ENCODE results near the gene TUT1. TPM values are rescaled to one million over a fixed set of nuclear protein-coding genes. Genes with fewer than 3 reads are reported as not detected.
A peak's percentile ranks its signal among the peaks of the same experiment; 100 is the strongest.

TUT1 gene
- total and polyA plus RNA-seq, 2 experiments from 2014 or later, result 6.1 to 12.1 TPM

GRCh38 chr11:62603072-62603408 is 11.7 kb upstream of the TUT1 start:
- no peaks in the 10 kb centered on the region for H3K9me2 ChIP-seq (ENCODE audit: insufficient read depth)
- no peak overlapping the region for H3K9ac ChIP-seq
- peaks cover 29% of the 10 kb centered on the region for H3F3A ChIP-seq (ENCODE audit: insufficient read depth)
- WGBS, 2 experiments (ENCODE audit: low coverage in 1 of 2, low lambda C conversion rate in 2 of 2, missing lambda C conversion rate in 2 of 2), result 40 to 50% methylated on average over 13 of the region's 13 CpGs
- peaks cover 16% of the 10 kb centered on the region; the same call in 1 of the 2 replicates for H3K36me3 ChIP-seq (ENCODE audit: low read depth)
- H2AFZ ChIP-seq, result no peak overlapping the region
- no peak for TF ChIP-seq EZH2phosphoT487 (IDR thresholded peaks at IDR 0.05; ENCODE audit: insufficient read depth, low read depth)
- no peak for TF ChIP-seq EZH2 (IDR thresholded peaks at IDR 0.05; ENCODE audit: insufficient read depth, poor library complexity, severe bottlenecking)
- in situ Hi-C loops (cut with MboI), result no loop called here
- no peak overlapping the region for H3K4me2 ChIP-seq (ENCODE audit: unreplicated experiment)
- H3K4me1 ChIP-seq (ENCODE audit: insufficient read depth), result peaks cover 20% of the 10 kb centered on the region
- no peak overlapping the region for H3K4me3 ChIP-seq
- peaks cover 37% of the 10 kb centered on the region for H3K79me2 ChIP-seq (ENCODE audit: insufficient read depth)
- H4K20me1 ChIP-seq (ENCODE audit: insufficient read depth), result no peaks in the 10 kb centered on the region
- H3K27me3 ChIP-seq (replicated peaks; ENCODE audit: insufficient read depth), result no peaks in the 10 kb centered on the region
- no peaks in the 10 kb centered on the region for H3K9me3 ChIP-seq (ENCODE audit: low read depth)
- no peak for DNase-seq
- H3K27ac ChIP-seq, result no peak overlapping the region

GRCh38 chr11:62602141-62603071 is 11.1 kb upstream of the TUT1 start:
- Histone ChIP-seq H3K27ac (peak overlapping the region; percentile 52), H3K9me3 (ENCODE audit: low read depth) (no peaks in the 10 kb centered on the region), H3K9me2 (ENCODE audit: insufficient read depth) (no peaks in the 10 kb centered on the region), H3K4me3 (peak overlapping the region; percentile 88), H3K79me2 (ENCODE audit: insufficient read depth) (peaks cover 39% of the 10 kb centered on the region), H3K36me3 (ENCODE audit: low read depth) (peaks cover 17% of the 10 kb centered on the region; the same call in 1 of the 2 replicates), H3K4me1 (ENCODE audit: insufficient read depth) (peaks cover 20% of the 10 kb centered on the region), H3K9ac (peak overlapping the region; percentile 95), H3K27me3 (replicated peaks; ENCODE audit: insufficient read depth) (no peaks in the 10 kb centered on the region), H3F3A (ENCODE audit: insufficient read depth) (peaks cover 31% of the 10 kb centered on the region), H4K20me1 (ENCODE audit: insufficient read depth) (no peaks in the 10 kb centered on the region), H3K4me2 (ENCODE audit: unreplicated experiment) (peak overlapping the region; percentile 83), H2AFZ (peak overlapping the region; percentile 64)
- in situ Hi-C loops (cut with MboI), result no loop called here
- no peak for TF ChIP-seq EZH2phosphoT487 (IDR thresholded peaks at IDR 0.05; ENCODE audit: insufficient read depth, low read depth)
- TF ChIP-seq EZH2 (IDR thresholded peaks at IDR 0.05; ENCODE audit: insufficient read depth, poor library complexity, severe bottlenecking), result no peak
- WGBS, 2 experiments (ENCODE audit: low coverage in 1 of 2, low lambda C conversion rate in 2 of 2, missing lambda C conversion rate in 2 of 2), result 7 to 9% methylated on average over 50 to 75 of the region's 96 CpGs
- DNase-seq, result peak; percentile 57

GRCh38 chr11:62601372-62602140 is 10.2 kb upstream of the TUT1 start, which contains the start of gene MTA2:
Gene MTA2, minus strand, starts transcription at chr11:62601865. Its CDS starts 415 bp downstream, at chr11:62601450.
- peak; percentile 99 for DNase-seq
- Histone ChIP-seq H3K36me3 (ENCODE audit: low read depth) (peaks cover 20% of the 10 kb centered on the region; the same call in 1 of the 2 replicates), H3K27me3 (replicated peaks; ENCODE audit: insufficient read depth) (no peaks in the 10 kb centered on the region), H4K20me1 (ENCODE audit: insufficient read depth) (no peaks in the 10 kb centered on the region), H2AFZ (peak within 1 kb of the TSS; percentile 76), H3K4me2 (ENCODE audit: unreplicated experiment) (peak within 1 kb of the TSS; percentile 100), H3K4me1 (ENCODE audit: insufficient read depth) (peaks cover 20% of the 10 kb centered on the region), H3K79me2 (ENCODE audit: insufficient read depth) (peaks cover 48% of the 10 kb centered on the region), H3K9me2 (ENCODE audit: insufficient read depth) (no peaks in the 10 kb centered on the region), H3K27ac (peak within 1 kb of the TSS; percentile 77), H3F3A (ENCODE audit: insufficient read depth) (peaks cover 31% of the 10 kb centered on the region), H3K9ac (peak within 1 kb of the TSS; percentile 95), H3K4me3 (peak within 1 kb of the TSS; percentile 88), H3K9me3 (ENCODE audit: low read depth) (no peaks in the 10 kb centered on the region)
- 1% methylated on average over 55 of the region's 83 CpGs for WGBS, 2 experiments (ENCODE audit: low coverage in 1 of 2, low lambda C conversion rate in 2 of 2, missing lambda C conversion rate in 2 of 2)
- TF ChIP-seq EZH2phosphoT487 (IDR thresholded peaks at IDR 0.05; ENCODE audit: insufficient read depth, low read depth) (no peak), EZH2 (IDR thresholded peaks at IDR 0.05; ENCODE audit: insufficient read depth, poor library complexity, severe bottlenecking) (no peak)
- in situ Hi-C loops (cut with MboI), result no loop called here

DNA sequence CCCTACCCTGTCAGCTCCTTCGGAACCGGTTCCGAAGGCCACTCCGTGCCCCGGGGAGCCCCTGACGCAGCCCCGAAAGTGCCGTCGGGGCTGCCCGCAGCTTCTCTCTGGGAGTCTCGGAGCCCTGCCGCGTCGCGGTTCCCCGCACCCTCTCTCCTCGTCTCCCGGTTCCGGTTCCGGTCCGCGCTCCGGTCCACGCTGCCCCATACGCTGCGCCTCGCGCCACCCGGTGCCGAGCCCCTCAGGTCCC is 9.7 kb upstream of the TUT1 start:
- no peak for TF ChIP-seq EZH2 (IDR thresholded peaks at IDR 0.05; ENCODE audit: insufficient read depth, poor library complexity, severe bottlenecking)
- no peak for TF ChIP-seq EZH2phosphoT487 (IDR thresholded peaks at IDR 0.05; ENCODE audit: insufficient read depth, low read depth)
- Histone ChIP-seq H3K4me3 (peak overlapping the region; percentile 88), H2AFZ (peak overlapping the region; percentile 76), H3K9me3 (ENCODE audit: low read depth) (no peaks in the 10 kb centered on the region), H3K4me2 (ENCODE audit: unreplicated experiment) (peak overlapping the region; percentile 100), H3K27me3 (replicated peaks; ENCODE audit: insufficient read depth) (no peaks in the 10 kb centered on the region), H3K27ac (peak overlapping the region; percentile 77), H3K9me2 (ENCODE audit: insufficient read depth) (no peaks in the 10 kb centered on the region), H3K36me3 (ENCODE audit: low read depth) (peaks cover 20% of the 10 kb centered on the region; the same call in 1 of the 2 replicates), H3F3A (ENCODE audit: insufficient read depth) (peaks cover 31% of the 10 kb centered on the region), H3K9ac (peak overlapping the region; percentile 95), H3K4me1 (ENCODE audit: insufficient read depth) (peaks cover 20% of the 10 kb centered on the region), H3K79me2 (ENCODE audit: insufficient read depth) (peaks cover 53% of the 10 kb centered on the region), H4K20me1 (ENCODE audit: insufficient read depth) (no peaks in the 10 kb centered on the region)
- 0 to 1% methylated on average over 19 to 30 of the region's 30 CpGs for WGBS, 2 experiments (ENCODE audit: low coverage in 1 of 2, low lambda C conversion rate in 2 of 2, missing lambda C conversion rate in 2 of 2)
- in situ Hi-C loops (cut with MboI), result no loop called here
- DNase-seq, result peak; percentile 55

Measured in GM23248 (cell line).